H9 (cell line): ENCODE measurements around the gene ENTPD1. TPM values are rescaled to one million over a fixed set of nuclear protein-coding genes. Genes with fewer than 3 reads are reported as not detected.

Experiments
- DNase-seq: peaks from one replicate; pipeline ENCODE4 v3.0.0-alpha.2; 2017
- H2AFZ ChIP-seq: one replicate; pipeline ENCODE4 v1.6.1; 2013; ENCODE audit warnings: mild to moderate bottlenecking, low read length, control low read depth, moderate library complexity
- H2AK5ac ChIP-seq: 2 replicates; pipeline ENCODE4 v1.6.1; 2013; ENCODE audit warnings: low read length, control low read depth, mixed read lengths; ENCODE audit not compliant: insufficient read length
- H2BK120ac ChIP-seq: one replicate; pipeline ENCODE4 v1.6.1; 2013; ENCODE audit warnings: low read depth, mild to moderate bottlenecking, low read length, control low read depth, inconsistent platforms; ENCODE audit not compliant: poor library complexity, severe bottlenecking
- H2BK12ac ChIP-seq: 2 replicates; pipeline ENCODE4 v1.6.1; 2013; ENCODE audit warnings: low read length, control low read depth, mixed read lengths, low read depth; ENCODE audit not compliant: insufficient read length
- H2BK15ac ChIP-seq: 2 replicates; pipeline ENCODE4 v1.6.1; 2013; ENCODE audit warnings: low read depth, low read length, control low read depth
- H2BK20ac ChIP-seq: one replicate; pipeline ENCODE4 v1.6.1; 2013; ENCODE audit warnings: low read depth, mild to moderate bottlenecking, low read length, control low read depth, inconsistent platforms; ENCODE audit not compliant: poor library complexity, severe bottlenecking
- H2BK5ac ChIP-seq: 2 replicates; pipeline ENCODE4 v1.6.1; 2013; ENCODE audit warnings: low read length, control low read depth, mixed read lengths; ENCODE audit not compliant: insufficient read length
- H3K14ac ChIP-seq: 2 replicates; pipeline ENCODE4 v1.6.1; 2013; ENCODE audit warnings: low read length, control low read depth; ENCODE audit not compliant: insufficient read depth
- H3K18ac ChIP-seq: 2 replicates; pipeline ENCODE4 v1.6.1; 2013; ENCODE audit warnings: low read depth, mild to moderate bottlenecking, mixed read lengths, low read length, control low read depth; ENCODE audit not compliant: insufficient read length
- H3K23ac ChIP-seq: 2 replicates; pipeline ENCODE4 v1.6.1; 2013; ENCODE audit warnings: low read length, control low read depth, mixed read lengths, low read depth; ENCODE audit not compliant: insufficient read length
- H3K23me2 ChIP-seq: 2 replicates; pipeline ENCODE4 v1.6.1; 2013; ENCODE audit warnings: low read depth, mild to moderate bottlenecking, mixed read lengths, low read length, control low read depth; ENCODE audit not compliant: insufficient read length, poor library complexity, severe bottlenecking
- H3K27ac ChIP-seq: 2 replicates; pipeline ENCODE4 v1.5.1; 2013; ENCODE audit warnings: low read length, control low read depth, mixed read lengths, low read depth; ENCODE audit not compliant: insufficient read length
- H3K27me3 ChIP-seq: 2 replicates; pipeline ENCODE4 v1.6.1; 2013; ENCODE audit warnings: low read length, control low read depth, inconsistent platforms; ENCODE audit not compliant: insufficient read depth
- H3K4ac ChIP-seq: 2 replicates; pipeline ENCODE4 v1.6.1; 2013; ENCODE audit warnings: low read depth, mild to moderate bottlenecking, control low read depth, inconsistent platforms, low read length, moderate library complexity
- H3K4me1 ChIP-seq: 2 replicates; pipeline ENCODE4 v1.6.1; 2013; ENCODE audit warnings: low read length, control low read depth, inconsistent platforms; ENCODE audit not compliant: insufficient read depth
- H3K4me2 ChIP-seq: 2 replicates; pipeline ENCODE4 v1.6.1; 2013; ENCODE audit warnings: low read length, control low read depth, mixed read lengths; ENCODE audit not compliant: insufficient read length, insufficient read depth
- H3K56ac ChIP-seq: 2 replicates; pipeline ENCODE4 v1.6.1; 2013; ENCODE audit warnings: low read depth, mild to moderate bottlenecking, mixed read lengths, low read length, control low read depth; ENCODE audit not compliant: insufficient read length
- H3K79me1 ChIP-seq: 2 replicates; pipeline ENCODE4 v1.6.1; 2013; ENCODE audit warnings: low read depth, mild to moderate bottlenecking, moderate library complexity, low read length, control low read depth, inconsistent platforms; ENCODE audit not compliant: insufficient read depth, poor library complexity, severe bottlenecking
- H3K79me2 ChIP-seq: 2 replicates; pipeline ENCODE4 v1.6.1; 2013; ENCODE audit warnings: low read length, control low read depth, inconsistent platforms; ENCODE audit not compliant: insufficient read depth
- H3K9ac ChIP-seq: 2 replicates; pipeline ENCODE4 v1.6.1; 2013; ENCODE audit warnings: low read length, control low read depth, mixed read lengths; ENCODE audit not compliant: insufficient read length; ENCODE audit errors: extremely low read depth
- H3K9me3 ChIP-seq: one replicate; pipeline ENCODE4 v1.6.1; 2013; ENCODE audit warnings: low read depth, low read length, inconsistent platforms; ENCODE audit not compliant: control insufficient read depth
- H3T11ph ChIP-seq: one replicate; pipeline ENCODE4 v1.6.1; 2013; ENCODE audit warnings: mild to moderate bottlenecking, low read length, control low read depth, inconsistent platforms
- H4K20me1 ChIP-seq: one replicate; pipeline ENCODE4 v1.6.1; 2013; ENCODE audit not compliant: control insufficient read depth, insufficient read length, insufficient read depth
- H4K5ac ChIP-seq: 2 replicates; pipeline ENCODE4 v1.6.1; 2013; ENCODE audit warnings: low read depth, mild to moderate bottlenecking, mixed read lengths, low read length, control low read depth; ENCODE audit not compliant: insufficient read length
- H4K8ac ChIP-seq: replicated peaks from 2 replicates; pipeline ENCODE4 v1.6.1; 2013; ENCODE audit warnings: low read length, control low read depth, mixed read lengths, low read depth; ENCODE audit not compliant: insufficient read length
- H4K91ac ChIP-seq: 2 replicates; pipeline ENCODE4 v1.6.1; 2013; ENCODE audit warnings: low read depth, mild to moderate bottlenecking, moderate library complexity, mixed read lengths, low read length, control low read depth; ENCODE audit not compliant: insufficient read length
- H3K27ac Mint-ChIP-seq, 3 experiments: 2 replicates in 2 of 3; 3 replicates in 1 of 3; pipeline ENCODE4 v1.8.0; 2020 to 2021; ENCODE audit warnings: mixed read lengths in 3 of 3, mild to moderate bottlenecking in 1 of 3, moderate library complexity in 1 of 3
- H3K27me3 Mint-ChIP-seq: 2 replicates; pipeline ENCODE4 v1.8.0; 2021; ENCODE audit warnings: low read depth, mild to moderate bottlenecking, moderate library complexity, mixed read lengths
- H3K36me3 Mint-ChIP-seq, 3 experiments: 2 replicates in 2 of 3; 3 replicates in 1 of 3; pipeline ENCODE4 v1.8.0; 2020 to 2021; ENCODE audit warnings: low read depth in 3 of 3, mixed read lengths in 3 of 3; ENCODE audit not compliant: insufficient read depth in 1 of 3
- H3K4me1 Mint-ChIP-seq, 2 experiments: 2 replicates each; pipeline ENCODE4 v1.8.0; 2020; ENCODE audit warnings: mixed read lengths in 2 of 2
- H3K4me3 Mint-ChIP-seq, 2 experiments: 2 replicates in 1 of 2; 3 replicates in 1 of 2; pipeline ENCODE4 v1.8.0; 2020 to 2021; ENCODE audit warnings: mild to moderate bottlenecking in 2 of 2, mixed read lengths in 2 of 2, moderate library complexity in 1 of 2
- H3K9me3 Mint-ChIP-seq, 2 experiments: 2 replicates in 1 of 2; 3 replicates in 1 of 2; pipeline ENCODE4 v1.8.0; 2020; ENCODE audit warnings: mild to moderate bottlenecking in 2 of 2, mixed read lengths in 2 of 2, moderate library complexity in 1 of 2
- CTCF ChIP-seq: fragments of 200-600 bp; sonication (generic); conservative IDR thresholded peaks from 3 replicates; pipeline ENCODE4 v1.8.0; 2021; ENCODE audit warnings: antibody characterized with exemption, mild to moderate bottlenecking
- WGBS: extraction: QIAGEN DNeasy Blood & Tissue Kit; methylation state at CpG from one replicate; pipeline ENCODE4 v1.1.7; 2013; ENCODE audit warnings: missing lambda C conversion rate, low lambda C conversion rate, mixed read lengths; ENCODE audit not compliant: insufficient read length; ENCODE audit errors: extremely low coverage; 5-methylcytosine and 5-hydroxymethylcytosine counted together
- total RNA-seq: library from RNA; stranded (reverse); gene quantifications from 2 replicates; pipeline ENCODE4 v1.2.1, GENCODE V29; 2021

ENTPD1 gene
- total RNA-seq, 1 experiment from 2014 or later, result 1.9 TPM

DNA sequence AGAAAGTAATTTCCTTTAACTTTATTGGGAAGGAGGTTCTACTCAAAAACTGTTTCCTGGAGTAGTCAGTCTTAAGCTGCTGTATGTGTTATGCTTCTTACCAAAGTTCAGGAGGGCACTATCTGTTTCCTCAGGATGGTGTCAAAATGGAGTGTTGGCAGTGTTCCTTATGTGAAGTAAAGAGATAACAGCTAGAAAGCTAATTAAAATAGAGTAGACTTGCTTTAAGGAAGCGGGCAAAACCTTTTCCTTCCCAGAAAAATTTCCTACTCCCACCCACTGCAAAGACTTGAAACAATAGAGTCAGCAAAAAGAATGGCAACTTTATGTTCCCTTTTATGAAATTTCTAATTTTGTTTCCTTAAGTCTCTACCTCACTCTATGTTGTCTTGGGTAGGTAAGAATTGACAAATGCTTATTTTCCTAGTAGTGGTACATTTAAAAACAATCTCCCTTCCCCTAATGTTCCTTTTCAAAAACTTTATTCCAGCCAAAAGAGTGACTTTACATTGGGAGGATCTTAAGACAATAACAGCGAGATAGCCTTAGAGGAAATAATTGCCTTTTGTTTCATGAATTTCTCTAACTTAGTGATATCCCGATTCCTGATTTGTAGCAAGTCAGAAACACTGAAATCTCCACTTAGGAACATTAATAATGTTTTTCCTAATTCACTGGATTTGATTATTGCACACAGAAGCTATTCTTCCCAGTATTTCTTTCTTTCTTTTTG lies 26.5 kb upstream of the ENTPD1 start:
- Histone ChIP-seq H3K14ac (no peak overlapping the region), H3K4me1 (no peaks in the 10 kb centered on the region), H2AFZ (no peak overlapping the region), H3K18ac (no peak overlapping the region), H2BK15ac (no peak overlapping the region), H3K23me2 (no peaks in the 10 kb centered on the region), H3K56ac (no peak overlapping the region), H4K5ac (no peak overlapping the region), H3K23ac (no peak overlapping the region), H2BK5ac (no peak overlapping the region), H3T11ph (no peak overlapping the region), H3K4ac (no peak overlapping the region), H4K91ac (no peak overlapping the region), H3K27me3 (no peaks in the 10 kb centered on the region), H3K9me3 (peaks cover 6% of the 10 kb centered on the region), H3K4me2 (no peak overlapping the region), H2BK12ac (no peak overlapping the region), H3K9ac (no peak overlapping the region), H3K79me1 (no peaks in the 10 kb centered on the region), H3K79me2 (no peaks in the 10 kb centered on the region), H4K20me1 (no peaks in the 10 kb centered on the region), H4K8ac (no peak overlapping the region), H3K27ac (no peak overlapping the region), H2AK5ac (no peak overlapping the region), H2BK20ac (no peak overlapping the region), H2BK120ac (no peak overlapping the region)
- Mint-ChIP-seq H3K36me3 (peaks cover 8 to 25% (median 20%) of the 10 kb centered on the region in 3 experiments), H3K9me3 (peaks cover 24 to 32% of the 10 kb centered on the region in 2 experiments), H3K27me3 (no peaks in the 10 kb centered on the region; the same call in 1 of the 2 replicates), H3K27ac (no peak overlapping the region), H3K4me3 (no peak overlapping the region), H3K4me1 (no peaks in the 10 kb centered on the region)
- DNase-seq, result no peak
- no peak for TF ChIP-seq CTCF
- WGBS, result no CpG with 5 or more reads among the region's 3 CpGs
